Measurements from ENCODE around the gene NCK1.

Gene NCK1

DNA sequence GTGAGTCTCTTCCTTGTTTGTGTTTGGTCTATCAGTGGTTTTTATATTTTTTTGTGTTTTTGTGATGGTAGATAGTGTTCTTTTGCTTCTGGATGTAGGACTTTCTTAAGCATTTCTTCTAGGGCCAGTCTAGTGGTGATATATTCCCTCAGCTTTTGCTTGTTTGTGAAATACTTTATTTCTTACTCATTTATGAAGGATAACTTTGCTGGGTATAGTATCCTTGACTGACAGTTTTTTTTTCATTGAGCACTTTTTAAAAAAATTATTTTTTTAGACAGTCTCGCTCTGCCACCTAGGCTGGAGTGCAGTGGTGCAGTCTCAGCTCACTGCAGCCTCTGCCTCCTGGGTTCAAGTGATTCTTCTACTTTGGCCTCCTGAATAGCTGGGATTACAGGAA, 41.9 kb downstream of the NCK1 start:
- H3K27me3 ChIP-seq (ENCODE audit: insufficient read depth, low read length), result no peaks in the 10 kb centered on the region
- H3K4me1 ChIP-seq (ENCODE audit: insufficient read depth, low read length), result no peaks in the 10 kb centered on the region
- peaks cover 13% of the 10 kb centered on the region for H3K9me3 ChIP-seq (ENCODE audit: low read length)
- no peak overlapping the region for H3K4me3 ChIP-seq (ENCODE audit: low read length)
- no peak overlapping the region for H2AFZ ChIP-seq (ENCODE audit: low read depth, low read length)
- H3K36me3 ChIP-seq (ENCODE audit: insufficient read depth, low read length), result peaks cover 4% of the 10 kb centered on the region

DNA sequence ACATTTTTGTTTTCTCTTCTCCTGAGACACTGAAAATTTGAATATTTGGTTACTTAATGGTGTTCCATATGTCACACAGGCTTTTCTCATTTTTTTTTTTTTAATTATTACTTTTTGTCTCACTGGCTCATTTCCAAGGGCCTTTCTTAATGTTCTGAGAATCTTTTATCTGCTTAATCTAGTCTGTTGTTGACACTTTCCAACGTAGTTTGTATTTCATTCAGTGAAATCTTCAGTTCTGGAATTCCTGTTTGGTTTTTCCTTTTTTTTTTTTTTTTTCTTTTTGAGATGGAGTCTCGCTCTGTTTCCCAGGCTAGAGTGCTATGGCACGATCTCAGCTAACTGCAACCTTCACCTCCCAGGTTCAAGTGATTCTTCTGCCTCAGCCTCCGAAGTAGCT, 42.7 kb downstream of the NCK1 start:
- H3K4me3 ChIP-seq (ENCODE audit: low read length), result no peak overlapping the region
- H2AFZ ChIP-seq (ENCODE audit: low read depth, low read length), result no peak overlapping the region
- H3K36me3 ChIP-seq (ENCODE audit: insufficient read depth, low read length), result peaks cover 3% of the 10 kb centered on the region
- H3K4me1 ChIP-seq (ENCODE audit: insufficient read depth, low read length), result no peaks in the 10 kb centered on the region
- H3K27me3 ChIP-seq (ENCODE audit: insufficient read depth, low read length), result no peaks in the 10 kb centered on the region
- peaks cover 10% of the 10 kb centered on the region for H3K9me3 ChIP-seq (ENCODE audit: low read length)

DNA sequence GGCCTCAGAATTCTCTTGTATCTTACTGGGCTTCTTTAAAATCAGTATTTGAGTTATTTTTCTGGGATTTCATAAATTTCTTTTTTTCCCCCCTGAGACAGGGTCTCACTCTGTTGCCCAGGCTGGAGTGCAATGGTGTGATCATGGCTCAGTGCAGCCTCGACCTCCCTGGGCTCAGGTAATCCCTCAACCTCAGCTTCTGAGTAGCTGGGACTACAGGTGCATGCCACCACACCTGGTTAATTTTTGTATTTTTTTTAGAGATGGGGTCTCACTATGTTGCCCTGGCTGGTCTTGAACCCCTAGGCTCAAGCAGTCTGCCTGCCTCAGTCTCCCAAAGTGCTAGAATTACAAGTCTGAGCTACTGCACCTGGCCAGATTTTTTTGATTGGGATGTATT, 43.5 kb downstream of the NCK1 start:
- Histone ChIP-seq H3K4me1 (ENCODE audit: insufficient read depth, low read length) (no peaks in the 10 kb centered on the region), H2AFZ (ENCODE audit: low read depth, low read length) (no peak overlapping the region), H3K27me3 (ENCODE audit: insufficient read depth, low read length) (no peaks in the 10 kb centered on the region), H3K9me3 (ENCODE audit: low read length) (peaks cover 7% of the 10 kb centered on the region), H3K36me3 (ENCODE audit: insufficient read depth, low read length) (no peaks in the 10 kb centered on the region), H3K4me3 (ENCODE audit: low read length) (no peak overlapping the region)

DNA sequence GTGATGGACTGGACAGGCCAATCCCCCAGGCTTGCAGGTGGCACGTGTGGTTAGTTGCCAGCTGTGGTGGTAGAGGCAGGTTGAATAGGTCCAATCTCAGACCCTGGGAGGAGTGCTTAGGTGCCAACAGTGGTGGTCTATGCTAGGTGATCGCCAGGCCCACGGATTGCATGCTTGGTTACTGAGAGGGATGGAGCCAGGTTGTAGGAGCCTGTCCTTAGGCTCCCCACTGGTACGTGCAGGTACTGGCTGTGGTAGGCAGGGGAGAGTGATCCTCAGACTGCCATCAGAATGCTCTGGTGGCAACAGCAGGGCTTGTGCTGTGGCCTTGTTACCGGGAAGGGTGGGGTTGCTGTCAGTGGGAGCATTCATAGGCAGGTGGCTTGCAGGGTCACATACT, 44.7 kb downstream of the NCK1 start:
- Histone ChIP-seq H3K4me1 (ENCODE audit: insufficient read depth, low read length) (no peaks in the 10 kb centered on the region), H3K9me3 (ENCODE audit: low read length) (peaks cover 7% of the 10 kb centered on the region), H3K27me3 (ENCODE audit: insufficient read depth, low read length) (no peaks in the 10 kb centered on the region), H3K36me3 (ENCODE audit: insufficient read depth, low read length) (no peaks in the 10 kb centered on the region), H3K4me3 (ENCODE audit: low read length) (no peak overlapping the region), H2AFZ (ENCODE audit: low read depth, low read length) (no peak overlapping the region)

DNA sequence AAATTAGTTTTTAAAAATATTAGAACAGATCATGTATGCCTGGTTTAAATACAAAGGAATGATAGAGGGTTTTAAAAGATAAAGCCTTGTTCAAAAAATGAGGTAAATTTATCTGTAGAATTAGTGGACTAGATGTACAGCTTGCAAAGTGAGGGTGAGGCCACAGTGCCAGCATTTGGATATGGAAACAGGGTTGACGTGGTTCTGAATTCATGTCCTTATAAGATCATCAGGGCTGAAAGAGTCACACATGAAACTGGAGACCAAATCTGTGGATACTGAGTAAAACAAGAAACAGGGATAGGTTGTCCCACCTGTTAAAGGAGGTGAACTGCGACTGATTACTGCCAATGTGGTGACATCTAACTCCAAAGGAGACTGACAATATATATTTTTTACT, 46.3 kb downstream of the NCK1 start:
- no peak overlapping the region for H2AFZ ChIP-seq (ENCODE audit: low read depth, low read length)
- no peak overlapping the region for H3K4me3 ChIP-seq (ENCODE audit: low read length)
- H3K9me3 ChIP-seq (ENCODE audit: low read length), result peaks cover 5% of the 10 kb centered on the region
- no peaks in the 10 kb centered on the region for H3K4me1 ChIP-seq (ENCODE audit: insufficient read depth, low read length)
- no peaks in the 10 kb centered on the region for H3K27me3 ChIP-seq (ENCODE audit: insufficient read depth, low read length)
- no peaks in the 10 kb centered on the region for H3K36me3 ChIP-seq (ENCODE audit: insufficient read depth, low read length)

DNA sequence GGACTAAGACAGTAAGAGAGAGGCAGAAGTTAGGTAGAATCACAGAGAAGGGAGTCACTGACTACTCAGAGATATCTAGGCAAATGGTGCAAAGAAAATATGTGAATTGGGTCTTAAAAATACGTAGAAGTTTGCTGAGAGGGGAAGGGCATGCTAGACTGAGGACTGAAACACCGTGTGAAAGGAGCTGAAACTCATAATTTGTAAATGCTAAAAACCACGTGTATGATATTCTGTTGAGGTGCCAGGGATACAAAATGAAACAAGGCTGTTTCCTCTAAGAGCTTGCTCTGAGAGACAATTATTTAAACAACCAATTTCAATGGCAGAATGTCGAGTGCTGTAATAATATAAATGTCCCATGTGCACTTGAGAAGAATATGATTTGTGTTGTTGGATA, 47.2 kb downstream of the NCK1 start:
- peaks cover 5% of the 10 kb centered on the region for H3K9me3 ChIP-seq (ENCODE audit: low read length)
- H3K4me1 ChIP-seq (ENCODE audit: insufficient read depth, low read length), result no peaks in the 10 kb centered on the region
- H3K4me3 ChIP-seq (ENCODE audit: low read length), result no peak overlapping the region
- no peaks in the 10 kb centered on the region for H3K36me3 ChIP-seq (ENCODE audit: insufficient read depth, low read length)
- no peaks in the 10 kb centered on the region for H3K27me3 ChIP-seq (ENCODE audit: insufficient read depth, low read length)
- H2AFZ ChIP-seq (ENCODE audit: low read depth, low read length), result no peak overlapping the region

DNA sequence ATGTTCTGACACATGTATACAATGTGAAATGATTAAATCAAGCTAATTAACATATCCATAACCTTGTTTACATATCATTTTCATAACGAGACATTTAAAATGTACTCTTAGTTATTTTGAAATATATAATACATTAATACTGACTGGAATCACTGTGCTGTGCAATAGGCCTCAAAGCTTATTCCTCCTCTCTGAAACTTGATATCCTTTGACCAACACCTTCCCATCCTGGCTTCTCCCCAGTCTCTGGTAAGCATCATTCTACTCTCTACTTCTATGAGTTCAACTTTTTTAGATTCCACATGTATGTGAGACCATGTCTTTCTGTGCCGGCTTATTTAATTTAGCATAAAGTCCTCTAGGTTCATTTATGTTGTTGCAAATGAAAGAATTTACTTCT, 48.7 kb downstream of the NCK1 start:
- Histone ChIP-seq H3K36me3 (ENCODE audit: insufficient read depth, low read length) (no peaks in the 10 kb centered on the region), H3K4me3 (ENCODE audit: low read length) (no peak overlapping the region), H2AFZ (ENCODE audit: low read depth, low read length) (no peak overlapping the region), H3K4me1 (ENCODE audit: insufficient read depth, low read length) (no peaks in the 10 kb centered on the region), H3K27me3 (ENCODE audit: insufficient read depth, low read length) (no peaks in the 10 kb centered on the region), H3K9me3 (ENCODE audit: low read length) (peaks cover 5% of the 10 kb centered on the region)

DNA sequence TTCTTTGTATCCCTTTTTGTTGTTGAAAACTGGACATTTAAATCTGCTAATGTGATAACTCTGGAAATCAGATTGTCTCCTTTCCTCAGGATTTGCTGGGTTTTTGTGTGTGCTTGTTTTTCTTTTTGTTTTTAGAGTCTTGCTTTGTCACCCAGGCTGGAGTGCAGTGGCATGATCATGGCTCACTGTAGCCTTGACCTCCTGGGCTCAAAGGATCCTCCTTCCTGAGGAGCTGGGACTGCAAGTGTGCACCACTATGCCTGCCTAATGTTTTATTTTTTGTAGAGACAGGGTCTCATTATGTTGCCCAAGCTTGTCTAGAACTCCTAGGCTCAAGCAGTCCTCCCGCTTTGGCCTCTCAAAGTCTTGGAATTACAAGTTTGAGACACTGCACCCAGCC, 51.2 kb downstream of the NCK1 start:
- H3K27me3 ChIP-seq (ENCODE audit: insufficient read depth, low read length), result no peaks in the 10 kb centered on the region
- H3K4me3 ChIP-seq (ENCODE audit: low read length), result no peak overlapping the region
- peaks cover 3% of the 10 kb centered on the region for H3K9me3 ChIP-seq (ENCODE audit: low read length)
- H3K4me1 ChIP-seq (ENCODE audit: insufficient read depth, low read length), result no peaks in the 10 kb centered on the region
- no peak overlapping the region for H2AFZ ChIP-seq (ENCODE audit: low read depth, low read length)
- no peaks in the 10 kb centered on the region for H3K36me3 ChIP-seq (ENCODE audit: insufficient read depth, low read length)

DNA sequence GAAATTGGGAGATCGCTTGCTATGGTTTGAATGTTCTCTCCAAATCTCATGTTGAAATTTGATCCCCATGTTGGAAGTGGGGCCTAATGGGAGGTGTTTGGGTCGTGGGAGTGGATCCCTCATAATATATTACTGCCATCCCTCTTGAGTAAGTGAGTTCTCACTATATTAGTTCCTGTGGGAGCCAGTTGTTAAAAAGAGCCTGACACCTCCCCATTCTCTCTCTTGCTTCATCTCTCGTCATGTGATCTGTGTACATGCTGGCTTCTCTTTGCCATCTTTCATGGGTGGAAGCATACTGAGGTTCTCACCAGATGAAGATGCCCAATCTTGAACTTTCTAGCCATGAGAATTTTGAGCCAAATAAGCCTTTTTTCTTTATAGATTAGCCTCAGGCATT, 52.7 kb downstream of the NCK1 start:
- Histone ChIP-seq H2AFZ (ENCODE audit: low read depth, low read length) (no peak overlapping the region), H3K27me3 (ENCODE audit: insufficient read depth, low read length) (no peaks in the 10 kb centered on the region), H3K4me1 (ENCODE audit: insufficient read depth, low read length) (no peaks in the 10 kb centered on the region), H3K9me3 (ENCODE audit: low read length) (peaks cover 3% of the 10 kb centered on the region), H3K36me3 (ENCODE audit: insufficient read depth, low read length) (no peaks in the 10 kb centered on the region), H3K4me3 (ENCODE audit: low read length) (no peak overlapping the region)

DNA sequence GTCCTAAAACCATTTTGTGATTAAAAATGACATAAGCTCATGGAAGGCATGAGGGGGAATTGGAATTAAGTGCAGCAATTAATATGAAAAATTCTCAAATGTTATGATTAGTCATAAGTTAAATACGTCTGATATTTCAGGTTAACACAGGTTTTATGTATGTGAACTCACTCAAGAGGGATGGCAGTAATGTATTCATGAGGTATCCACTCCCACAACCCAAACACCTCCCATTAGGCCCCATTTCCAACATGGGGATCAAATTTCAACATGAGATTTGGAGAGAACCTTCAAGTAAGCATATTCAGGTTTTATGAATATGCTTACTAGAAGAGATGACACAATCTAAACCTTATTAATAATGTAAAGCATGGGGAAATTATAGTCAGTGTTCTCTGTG, 54.2 kb downstream of the NCK1 start:
- no peaks in the 10 kb centered on the region for H3K4me1 ChIP-seq (ENCODE audit: insufficient read depth, low read length)

DNA sequence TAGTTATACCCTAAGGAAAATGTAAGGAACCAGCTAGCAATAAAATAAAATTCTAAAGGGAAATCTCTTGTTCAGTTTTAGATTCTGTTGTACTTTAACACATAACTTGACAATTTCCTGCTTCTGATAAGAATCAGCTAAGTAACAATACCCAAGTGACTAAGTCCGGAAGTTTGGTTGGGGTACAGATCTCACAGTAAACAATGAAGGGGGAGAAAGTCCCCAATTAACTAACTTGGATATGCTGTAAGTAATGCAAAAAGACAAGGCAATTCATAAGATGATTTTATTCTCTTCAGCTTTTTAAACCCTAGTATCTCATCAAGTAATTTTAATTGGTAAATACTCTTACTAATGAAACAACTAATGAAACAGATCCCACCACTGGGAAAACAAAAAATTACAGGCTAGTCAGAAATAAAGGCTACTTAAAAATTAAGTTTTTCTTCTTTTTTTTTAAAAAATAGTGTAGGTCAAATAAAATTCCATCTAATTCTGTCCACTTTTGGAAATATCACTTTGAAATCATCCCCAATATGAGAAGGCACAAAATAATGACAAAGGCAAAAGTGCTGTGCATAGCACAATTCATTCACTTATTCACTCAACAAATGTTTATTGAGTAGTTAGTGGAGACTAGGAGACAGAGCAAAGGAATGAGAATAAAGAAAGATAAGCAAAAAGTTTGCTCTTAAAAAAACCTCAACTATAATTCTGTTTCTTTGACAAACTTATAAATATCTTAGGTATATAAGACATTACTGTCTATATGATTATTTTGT, 58.0 kb downstream of the NCK1 start:
- no peaks in the 10 kb centered on the region for H3K27me3 ChIP-seq (ENCODE audit: insufficient read depth, low read length)
- peaks cover 4% of the 10 kb centered on the region for H3K9me3 ChIP-seq (ENCODE audit: low read length)
- H3K4me3 ChIP-seq (ENCODE audit: low read length), result no peak overlapping the region
- H3K36me3 ChIP-seq (ENCODE audit: insufficient read depth, low read length), result no peaks in the 10 kb centered on the region
- no peaks in the 10 kb centered on the region for H3K4me1 ChIP-seq (ENCODE audit: insufficient read depth, low read length)
- no peak overlapping the region for H2AFZ ChIP-seq (ENCODE audit: low read depth, low read length)

More for the DNA sequence above, 54.2 kb downstream of the NCK1 start:
- no peaks in the 10 kb centered on the region for H3K27me3 ChIP-seq (ENCODE audit: insufficient read depth, low read length)
- no peaks in the 10 kb centered on the region for H3K36me3 ChIP-seq (ENCODE audit: insufficient read depth, low read length)
- H3K4me3 ChIP-seq (ENCODE audit: low read length), result no peak overlapping the region
- H2AFZ ChIP-seq (ENCODE audit: low read depth, low read length), result no peak overlapping the region
- peaks cover 3% of the 10 kb centered on the region for H3K9me3 ChIP-seq (ENCODE audit: low read length)

DNA sequence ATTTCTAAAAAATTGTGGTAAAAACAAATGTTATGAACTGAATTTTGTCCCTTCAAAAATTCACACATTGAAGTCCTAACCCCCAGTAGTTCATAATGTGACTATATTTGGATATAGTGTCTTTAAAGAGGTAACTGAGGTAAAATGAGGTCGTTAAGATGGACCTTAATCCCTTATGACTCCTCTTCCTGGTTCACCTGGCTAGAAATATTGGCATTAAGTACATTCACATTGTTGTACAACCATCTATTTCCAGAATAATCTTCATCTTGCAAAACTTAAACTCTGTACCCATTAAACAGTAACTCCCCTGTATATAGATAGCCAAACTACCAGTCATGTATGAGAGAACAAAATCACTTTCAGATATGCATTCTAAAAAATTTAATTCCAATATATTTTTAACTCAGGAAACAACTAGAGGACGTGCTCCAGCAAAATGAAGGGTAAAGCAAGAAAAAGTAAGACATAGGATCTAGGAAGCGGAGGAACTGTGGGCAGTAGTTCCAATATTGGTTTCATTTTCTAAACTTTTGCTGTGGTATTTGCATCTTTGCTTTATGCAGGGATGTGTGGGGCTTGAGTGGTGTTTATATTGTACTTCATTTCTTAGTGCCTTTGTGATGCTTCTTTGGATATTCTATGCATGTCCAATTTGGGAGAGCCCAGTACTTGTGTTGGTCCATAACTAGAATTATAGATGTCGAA, 59.0 kb downstream of the NCK1 start:
- no peak overlapping the region for H2AFZ ChIP-seq (ENCODE audit: low read depth, low read length)
- no peaks in the 10 kb centered on the region for H3K27me3 ChIP-seq (ENCODE audit: insufficient read depth, low read length)
- no peaks in the 10 kb centered on the region for H3K36me3 ChIP-seq (ENCODE audit: insufficient read depth, low read length)

DNA sequence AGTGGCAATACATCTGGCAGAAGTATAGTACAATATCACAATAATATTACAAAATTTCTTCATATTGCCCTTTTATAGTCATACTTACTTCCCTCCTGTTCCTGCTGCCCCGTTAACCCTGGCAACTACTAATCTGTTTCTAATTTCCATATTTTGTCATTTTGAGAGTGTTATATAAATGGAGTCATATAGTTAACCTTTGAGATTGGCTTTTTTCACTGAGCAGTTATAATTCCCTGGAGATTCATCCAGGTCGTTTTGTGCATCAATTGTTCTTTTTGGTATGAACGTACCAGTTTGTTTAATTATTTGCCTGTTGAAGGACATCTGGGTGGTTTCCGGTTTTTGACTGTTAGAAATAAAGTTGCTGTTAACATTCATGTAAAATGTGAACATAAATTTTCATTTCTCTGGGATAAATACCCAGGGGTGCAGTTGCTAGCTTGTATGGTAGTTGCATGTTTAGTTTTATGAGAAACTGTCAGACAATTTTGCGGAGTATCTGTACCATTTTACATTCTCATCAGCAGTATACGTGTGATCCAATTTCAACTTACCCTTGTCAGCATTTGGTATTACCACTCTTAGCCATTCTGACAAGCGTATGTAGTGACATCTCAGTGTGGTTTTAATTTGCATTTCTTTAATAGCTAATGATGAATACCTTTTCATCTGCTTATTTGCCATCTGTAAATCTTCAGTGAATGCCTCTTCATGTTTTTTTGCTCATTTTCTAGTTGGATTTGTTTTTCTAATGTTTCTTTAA, 63.6 kb downstream of the NCK1 start:
- Histone ChIP-seq H3K4me3 (ENCODE audit: low read length) (no peak overlapping the region), H3K9me3 (ENCODE audit: low read length) (peaks cover 6% of the 10 kb centered on the region), H3K36me3 (ENCODE audit: insufficient read depth, low read length) (peaks cover 10% of the 10 kb centered on the region), H2AFZ (ENCODE audit: low read depth, low read length) (no peak overlapping the region), H3K4me1 (ENCODE audit: insufficient read depth, low read length) (no peaks in the 10 kb centered on the region), H3K27me3 (ENCODE audit: insufficient read depth, low read length) (no peaks in the 10 kb centered on the region)

More for the DNA sequence above, 59.0 kb downstream of the NCK1 start:
- Histone ChIP-seq H3K9me3 (ENCODE audit: low read length) (peaks cover 4% of the 10 kb centered on the region), H3K4me3 (ENCODE audit: low read length) (no peak overlapping the region), H3K4me1 (ENCODE audit: insufficient read depth, low read length) (no peaks in the 10 kb centered on the region)
